IPS DF 6.9 (cell line): Measurements from ENCODE around the gene ZHX3.

Experiments used
- DNase-seq: peaks from one replicate; pipeline ENCODE4 v3.0.0-alpha.2; 2013; ENCODE audit warnings: low read depth, low spot score
- H3K27ac ChIP-seq: one replicate; pipeline ENCODE4 v1.5.1; 2013; ENCODE audit warnings: low read length, control low read depth
- H3K27me3 ChIP-seq: 2 replicates; pipeline ENCODE4 v1.6.1; 2013; ENCODE audit warnings: mild to moderate bottlenecking, low read length; ENCODE audit not compliant: control insufficient read depth, insufficient read depth
- H3K36me3 ChIP-seq: 2 replicates; pipeline ENCODE4 v1.6.1; 2013; ENCODE audit warnings: low read length; ENCODE audit not compliant: control insufficient read depth, insufficient read depth
- H3K4me1 ChIP-seq: 2 replicates; pipeline ENCODE4 v1.6.1; 2013; ENCODE audit warnings: low read length; ENCODE audit not compliant: control insufficient read depth, insufficient read depth
- H3K4me3 ChIP-seq: 2 replicates; pipeline ENCODE4 v1.5.1; 2013; ENCODE audit warnings: mild to moderate bottlenecking, low read length
- H3K9me3 ChIP-seq: 2 replicates; pipeline ENCODE4 v1.6.1; 2013; ENCODE audit warnings: low read length, inconsistent platforms; ENCODE audit not compliant: control insufficient read depth, insufficient read depth
- WGBS: extraction: QIAGEN DNeasy Blood & Tissue Kit; methylation state at CpG from one replicate; pipeline ENCODE4 v1.1.7; 2013; ENCODE audit warnings: mixed read lengths, missing lambda C conversion rate; ENCODE audit not compliant: insufficient read length, insufficient coverage; 5-methylcytosine and 5-hydroxymethylcytosine counted together

ZHX3 gene

DNA sequence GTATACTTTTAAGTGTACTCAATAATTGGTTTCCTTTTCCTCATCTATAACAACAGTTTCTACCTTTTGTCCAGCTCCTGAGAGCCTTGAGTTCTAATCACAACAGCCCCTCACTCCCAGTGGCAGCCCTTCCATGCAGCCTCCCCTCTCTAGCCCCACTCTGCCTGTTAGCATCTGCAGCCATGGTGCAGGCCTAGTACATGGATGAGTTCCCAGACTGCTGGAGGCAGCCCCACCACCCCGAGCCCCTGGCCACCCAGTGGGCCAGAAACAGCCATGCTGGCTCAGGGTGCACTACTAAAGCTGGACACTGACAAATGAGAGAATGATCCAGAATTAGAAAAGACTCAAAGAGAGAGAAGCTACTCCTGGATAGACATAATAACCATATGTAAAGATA, 13.4 kb upstream of the ZHX3 start:
- WGBS: no CpG with 5 or more reads among the region's 1 CpG
- H3K4me3 ChIP-seq: no peak overlapping the region

GRCh38 chr20:41330343-41330720, 12.8 kb upstream of the ZHX3 start:
- no peak overlapping the region for H3K4me3 ChIP-seq
- no peaks in the 10 kb centered on the region for H3K4me1 ChIP-seq
- no peaks in the 10 kb centered on the region for H3K9me3 ChIP-seq
- no peak for DNase-seq
- WGBS: no CpG with 5 or more reads among the region's 5 CpGs
- no peak overlapping the region for H3K27ac ChIP-seq
- H3K27me3 ChIP-seq: no peaks in the 10 kb centered on the region
- H3K36me3 ChIP-seq: no peaks in the 10 kb centered on the region

More for the DNA sequence above, 13.4 kb upstream of the ZHX3 start:
- Histone ChIP-seq H3K4me1 (no peaks in the 10 kb centered on the region), H3K27ac (no peak overlapping the region), H3K27me3 (no peaks in the 10 kb centered on the region), H3K9me3 (no peaks in the 10 kb centered on the region), H3K36me3 (no peaks in the 10 kb centered on the region)
- no peak for DNase-seq

DNA sequence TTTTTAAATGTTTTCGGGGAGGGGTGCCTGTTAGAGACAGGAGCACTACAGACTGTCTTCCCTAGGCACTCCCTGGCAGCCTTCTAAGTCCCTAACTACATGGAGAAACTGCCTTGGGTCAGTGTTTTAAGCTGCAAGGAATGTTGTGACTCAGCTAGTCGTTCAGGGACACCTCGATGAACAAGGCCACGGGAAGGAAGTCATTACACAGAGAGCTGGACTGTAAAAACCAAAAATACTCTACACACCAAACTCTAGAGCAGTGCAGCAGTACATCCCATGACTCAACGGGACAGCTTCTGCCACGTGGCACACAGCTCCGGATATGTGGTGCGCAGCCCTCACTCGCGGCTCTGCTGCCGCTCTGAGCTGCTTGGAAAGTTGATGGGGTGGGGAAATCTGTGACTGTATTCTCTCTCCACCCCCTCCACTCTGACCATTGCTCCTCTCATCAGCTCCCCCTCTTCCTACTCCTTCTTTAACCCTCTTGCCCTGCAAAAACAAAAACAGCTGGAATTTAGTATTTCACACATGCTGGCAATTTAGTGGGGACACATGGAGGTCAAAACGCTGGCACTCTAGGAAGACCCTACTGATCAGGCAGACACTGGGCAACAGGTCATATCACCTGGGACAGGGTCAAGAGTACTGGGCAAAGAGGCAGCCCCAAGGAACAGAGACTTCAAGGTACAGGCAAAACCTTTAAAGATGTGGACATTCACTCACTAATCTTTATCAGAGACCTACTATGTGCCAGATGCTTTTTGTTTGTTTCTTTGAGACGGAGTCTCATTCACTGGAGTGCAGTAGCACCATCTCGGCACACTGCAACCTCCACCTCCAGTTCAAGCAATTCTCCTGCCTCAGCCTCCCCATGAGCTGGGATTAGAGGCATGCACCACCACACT, 12.2 kb upstream of the ZHX3 start:
- H3K27me3 ChIP-seq: no peaks in the 10 kb centered on the region
- no peak overlapping the region for H3K4me3 ChIP-seq
- no peak overlapping the region for H3K27ac ChIP-seq
- no CpG with 5 or more reads among the region's 14 CpGs for WGBS
- no peaks in the 10 kb centered on the region for H3K4me1 ChIP-seq
- H3K36me3 ChIP-seq: no peaks in the 10 kb centered on the region
- no peaks in the 10 kb centered on the region for H3K9me3 ChIP-seq
- DNase-seq: no peak

DNA sequence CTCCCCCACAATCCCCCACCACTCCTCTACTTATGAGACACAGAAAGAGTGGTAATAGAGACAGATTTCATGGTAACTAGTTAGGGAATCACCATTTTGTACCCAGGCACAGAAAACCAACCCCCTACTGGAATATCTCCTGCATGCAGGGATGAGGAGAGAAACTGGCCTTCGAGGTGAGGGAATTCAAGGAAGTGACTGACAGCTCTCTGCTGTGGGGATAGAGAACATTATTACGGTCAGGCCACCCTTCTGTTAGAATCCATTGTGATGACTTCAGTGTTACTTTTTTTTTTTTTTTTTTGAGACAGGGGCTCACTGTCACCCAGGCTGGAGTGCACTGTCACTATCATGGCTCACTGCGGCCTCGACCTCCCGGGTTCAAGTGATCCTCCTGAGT, 9.6 kb upstream of the ZHX3 start:
- no peak for DNase-seq
- H3K27ac ChIP-seq: no peak overlapping the region
- H3K9me3 ChIP-seq: no peaks in the 10 kb centered on the region
- no peaks in the 10 kb centered on the region for H3K4me1 ChIP-seq
- H3K4me3 ChIP-seq: no peak overlapping the region
- WGBS: no CpG with 5 or more reads among the region's 5 CpGs
- H3K27me3 ChIP-seq: no peaks in the 10 kb centered on the region
- no peaks in the 10 kb centered on the region for H3K36me3 ChIP-seq

DNA sequence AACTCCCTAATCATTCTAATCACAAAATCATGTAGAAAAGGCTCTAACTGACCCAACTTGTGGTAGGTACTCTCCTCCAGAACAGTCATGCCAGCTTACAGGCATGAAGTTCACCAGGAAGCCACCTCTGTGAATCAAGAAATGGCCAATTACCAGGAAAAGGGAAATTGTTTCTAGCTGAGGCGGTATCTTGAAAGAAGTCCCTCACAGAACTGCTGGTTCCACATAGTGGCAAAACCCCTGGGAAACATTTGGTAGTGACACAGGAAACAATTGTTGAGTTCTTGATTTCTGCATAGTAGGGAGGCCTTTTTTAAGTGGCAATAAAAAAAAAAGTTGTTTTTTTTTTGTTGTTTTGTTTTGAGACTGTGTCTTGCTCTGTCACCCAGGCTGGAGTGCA, 3.4 kb upstream of the ZHX3 start:
- DNase-seq: no peak
- Histone ChIP-seq H3K4me3 (no peak overlapping the region), H3K36me3 (no peaks in the 10 kb centered on the region), H3K27ac (no peak overlapping the region), H3K27me3 (no peaks in the 10 kb centered on the region), H3K9me3 (no peaks in the 10 kb centered on the region), H3K4me1 (peaks cover 2% of the 10 kb centered on the region; the same call in 1 of the 2 replicates)
- no CpG with 5 or more reads among the region's 1 CpG for WGBS

- DNase-seq: no peak
- Histone ChIP-seq H3K27ac (no peak overlapping the region), H3K4me3 (no peak overlapping the region), H3K4me1 (peaks cover 2% of the 10 kb centered on the region; the same call in 1 of the 2 replicates), H3K27me3 (no peaks in the 10 kb centered on the region), H3K36me3 (no peaks in the 10 kb centered on the region), H3K9me3 (no peaks in the 10 kb centered on the region)
These were observed 2.9 kb upstream of the ZHX3 start for GRCh38 chr20:41320441-41320840.

DNA sequence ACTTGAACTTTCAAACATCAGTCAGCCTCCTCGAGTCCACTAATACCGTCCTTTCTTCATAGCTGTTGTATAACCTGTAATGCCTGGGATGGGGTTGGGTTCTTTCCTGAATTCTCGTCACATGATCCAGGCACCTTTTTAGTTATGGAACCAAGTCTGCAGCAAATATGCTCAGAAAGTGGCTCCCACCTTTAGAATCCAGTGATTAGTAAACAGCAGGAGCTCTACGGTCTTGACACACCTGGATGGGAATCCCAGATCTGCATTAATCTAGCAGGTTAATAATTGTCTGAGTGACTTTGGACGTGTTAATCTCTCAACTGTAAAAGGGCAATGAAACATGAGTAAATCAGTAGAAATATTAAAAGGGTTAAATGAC, 729 bp upstream of the ZHX3 start:
- WGBS: no CpG with 5 or more reads among the region's 5 CpGs
- no peak overlapping the region; the same call in 1 of the 2 replicates for H3K4me3 ChIP-seq
- H3K4me1 ChIP-seq: peaks cover 2% of the 10 kb centered on the region; the same call in 1 of the 2 replicates
- H3K36me3 ChIP-seq: no peaks in the 10 kb centered on the region
- no peak for DNase-seq
- H3K9me3 ChIP-seq: no peaks in the 10 kb centered on the region
- H3K27me3 ChIP-seq: no peaks in the 10 kb centered on the region
- H3K27ac ChIP-seq: no peak overlapping the region

GRCh38 chr20:41316602-41317545, 657 bp downstream of the ZHX3 start:
- Histone ChIP-seq H3K27me3 (no peaks in the 10 kb centered on the region), H3K4me1 (peaks cover 2% of the 10 kb centered on the region; the same call in 1 of the 2 replicates), H3K36me3 (no peaks in the 10 kb centered on the region), H3K9me3 (no peaks in the 10 kb centered on the region), H3K27ac (no peak overlapping the region), H3K4me3 (peak overlapping the region; percentile 85)
- DNase-seq: no peak
- WGBS: no CpG with 5 or more reads among the region's 66 CpGs

- H3K27me3 ChIP-seq: no peaks in the 10 kb centered on the region; the same call in 1 of the 2 replicates
- H3K9me3 ChIP-seq: no peaks in the 10 kb centered on the region
- no peaks in the 10 kb centered on the region for H3K36me3 ChIP-seq
- no peak overlapping the region for H3K4me3 ChIP-seq
- no peak for DNase-seq
- no peak overlapping the region for H3K27ac ChIP-seq
- no CpG with 5 or more reads among the region's 6 CpGs for WGBS
- H3K4me1 ChIP-seq: peaks cover 2% of the 10 kb centered on the region; the same call in 1 of the 2 replicates
These were observed 1.5 kb downstream of the ZHX3 start for GRCh38 chr20:41316051-41316450.

DNA sequence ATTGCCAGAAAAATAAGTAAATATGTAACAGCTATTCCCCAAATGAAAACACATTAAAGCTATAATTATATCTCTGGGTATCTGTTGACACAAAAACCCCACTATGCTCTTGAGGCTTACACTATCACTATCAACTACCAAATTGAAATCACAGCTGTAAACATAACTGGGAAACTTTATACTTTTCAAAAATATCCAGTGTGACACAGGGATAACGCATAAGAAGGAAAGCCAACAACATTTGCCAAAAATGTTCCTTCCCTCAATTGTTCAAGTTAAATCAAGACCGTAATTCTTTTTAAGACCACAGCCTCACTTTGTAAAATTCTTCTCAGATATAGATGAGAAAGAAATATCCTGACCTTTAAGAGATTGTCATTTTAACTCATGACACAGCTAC, 3.1 kb downstream of the ZHX3 start:
- Histone ChIP-seq H3K4me3 (no peak overlapping the region), H3K27me3 (no peaks in the 10 kb centered on the region; the same call in 1 of the 2 replicates), H3K4me1 (peaks cover 2% of the 10 kb centered on the region; the same call in 1 of the 2 replicates), H3K36me3 (no peaks in the 10 kb centered on the region), H3K27ac (no peak overlapping the region), H3K9me3 (no peaks in the 10 kb centered on the region)
- WGBS: no CpG with 5 or more reads among the region's 2 CpGs
- DNase-seq: no peak
